GM23248 (cell line): ENCODE measurements around the gene ADAMTS15. TPM values are rescaled to one million over a fixed set of nuclear protein-coding genes. Genes with fewer than 3 reads are reported as not detected.
A peak's percentile ranks its signal among the peaks of the same experiment; 100 is the strongest.

Source experiments
- DNase-seq: peaks from one replicate; pipeline ENCODE4 v3.0.0-alpha.2; 2015
- H2AFZ ChIP-seq: fragments of 200-600 bp; sonication (generic); 2 replicates; pipeline ENCODE4 v1.6.1; 2016; ENCODE audit warnings: antibody characterized with exemption
- H3F3A ChIP-seq: fragments of 200-600 bp; sonication (generic); 2 replicates; pipeline ENCODE4 v1.6.1; 2016; ENCODE audit warnings: mild to moderate bottlenecking, antibody characterized with exemption, mixed run types; ENCODE audit not compliant: insufficient read depth
- H3K27ac ChIP-seq: fragments of 200-600 bp; sonication (generic); 2 replicates; pipeline ENCODE4 v1.5.1; 2016; ENCODE audit warnings: mild to moderate bottlenecking
- H3K27me3 ChIP-seq: fragments of 200-600 bp; sonication (generic); replicated peaks from 2 replicates; pipeline ENCODE4 v1.6.1; 2016; ENCODE audit warnings: mild to moderate bottlenecking; ENCODE audit not compliant: insufficient read depth
- H3K36me3 ChIP-seq: fragments of 200-600 bp; sonication (generic); 2 replicates; pipeline ENCODE4 v1.6.1; 2016; ENCODE audit warnings: low read depth, mild to moderate bottlenecking
- H3K4me1 ChIP-seq: fragments of 200-600 bp; sonication (generic); 2 replicates; pipeline ENCODE4 v1.6.1; 2016; ENCODE audit warnings: mild to moderate bottlenecking; ENCODE audit not compliant: insufficient read depth
- H3K4me2 ChIP-seq: fragments of 200-600 bp; sonication (generic); one replicate; pipeline ENCODE4 v1.6.1; 2016; ENCODE audit warnings: mild to moderate bottlenecking; ENCODE audit not compliant: unreplicated experiment
- H3K4me3 ChIP-seq: fragments of 200-600 bp; sonication (generic); 2 replicates; pipeline ENCODE4 v1.5.1; 2016; ENCODE audit warnings: mild to moderate bottlenecking
- H3K79me2 ChIP-seq: fragments of 200-600 bp; sonication (generic); 2 replicates; pipeline ENCODE4 v1.6.1; 2016; ENCODE audit warnings: mild to moderate bottlenecking; ENCODE audit not compliant: insufficient read depth
- H3K9ac ChIP-seq: fragments of 200-600 bp; sonication (generic); 2 replicates; pipeline ENCODE4 v1.6.1; 2016; ENCODE audit warnings: mild to moderate bottlenecking
- H3K9me2 ChIP-seq: fragments of 200-600 bp; sonication (generic); 2 replicates; pipeline ENCODE4 v1.6.1; 2016; ENCODE audit warnings: mixed run types, mild to moderate bottlenecking, moderate library complexity; ENCODE audit not compliant: insufficient read depth
- H3K9me3 ChIP-seq: fragments of 200-600 bp; sonication (generic); one replicate; pipeline ENCODE4 v1.6.1; 2017; ENCODE audit warnings: low read depth
- H4K20me1 ChIP-seq: fragments of 200-600 bp; sonication (generic); 2 replicates; pipeline ENCODE4 v1.6.0; 2016; ENCODE audit not compliant: insufficient read depth
- EZH2 ChIP-seq: fragments of 200-600 bp; sonication (generic); IDR thresholded peaks from 2 replicates; pipeline ENCODE4 v1.6.1; 2018; ENCODE audit warnings: antibody characterized with exemption, mild to moderate bottlenecking; ENCODE audit not compliant: insufficient read depth, poor library complexity, severe bottlenecking
- EZH2phosphoT487 ChIP-seq: fragments of 200-600 bp; sonication (generic); IDR thresholded peaks from 2 replicates; pipeline ENCODE4 v1.6.1; 2018; ENCODE audit warnings: antibody characterized with exemption, moderate library complexity, mild to moderate bottlenecking, low read depth; ENCODE audit not compliant: insufficient read depth
- WGBS, 2 experiments: methylation state at CpG; one replicate each; pipeline ENCODE4 v1.1.6; 2015 to 2017; ENCODE audit warnings: low lambda C conversion rate in 2 of 2, low coverage in 1 of 2; ENCODE audit errors: missing lambda C conversion rate in 2 of 2; 5-methylcytosine and 5-hydroxymethylcytosine counted together
- in situ Hi-C: fragments of 300-500 bp; cut with MboI; formaldehyde crosslinking; loops from 2 replicates; pipeline ENCODE4 v1.15.0; 2020
- polyA plus RNA-seq: library from polyadenylated mRNA; unstranded; fragments of >200 nt; fragmentation: Nextera tagmentation; extraction: Ambion mirVana; gene quantifications from 2 replicates; pipeline ENCODE4 v1.2.1, GENCODE V29; 2016
- total RNA-seq: library from RNA; depleted of rRNA; stranded (reverse); fragments of >200 nt; shearing (Covaris generic); gene quantifications from 2 replicates; pipeline ENCODE4 v1.2.3, GENCODE V29; 2014

ADAMTS15 gene
- total and polyA plus RNA-seq, 2 experiments from 2014 or later: 0.09 to 0.97 TPM

DNA sequence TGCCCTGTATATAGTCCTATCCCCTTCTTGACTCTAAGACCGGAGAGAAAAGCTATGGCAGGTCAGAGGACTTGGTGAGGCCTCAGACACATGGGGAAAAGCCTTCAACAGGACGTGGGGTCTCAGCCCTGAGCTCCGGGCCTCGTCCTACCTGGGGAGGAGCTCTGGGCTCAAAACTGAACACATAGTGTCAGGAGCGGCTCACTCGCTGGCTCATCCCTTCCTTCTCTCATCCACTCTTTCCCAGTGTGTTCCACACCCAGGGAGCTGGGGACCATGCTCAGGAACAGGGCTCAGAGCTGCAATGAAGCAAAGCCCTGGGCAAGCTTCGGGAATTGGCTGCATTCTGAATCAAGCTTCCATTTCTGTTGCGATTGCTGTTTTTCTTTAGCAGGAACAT is 14.5 kb downstream of the ADAMTS15 start:
- Histone ChIP-seq H3F3A (no peaks in the 10 kb centered on the region), H2AFZ (no peak overlapping the region), H3K9me3 (no peaks in the 10 kb centered on the region), H3K9me2 (no peaks in the 10 kb centered on the region), H4K20me1 (no peaks in the 10 kb centered on the region), H3K4me3 (no peak overlapping the region), H3K79me2 (no peaks in the 10 kb centered on the region), H3K4me1 (peaks cover 5% of the 10 kb centered on the region; the same call in 1 of the 2 replicates), H3K27ac (no peak overlapping the region), H3K4me2 (no peak overlapping the region), H3K9ac (no peak overlapping the region), H3K27me3 (no peaks in the 10 kb centered on the region), H3K36me3 (no peaks in the 10 kb centered on the region)
- 86 to 90% methylated on average over 8 of the region's 8 CpGs for WGBS, 2 experiments
- DNase-seq: no peak
- in situ Hi-C loops: no loop called here
- TF ChIP-seq EZH2 (no peak), EZH2phosphoT487 (no peak)

DNA sequence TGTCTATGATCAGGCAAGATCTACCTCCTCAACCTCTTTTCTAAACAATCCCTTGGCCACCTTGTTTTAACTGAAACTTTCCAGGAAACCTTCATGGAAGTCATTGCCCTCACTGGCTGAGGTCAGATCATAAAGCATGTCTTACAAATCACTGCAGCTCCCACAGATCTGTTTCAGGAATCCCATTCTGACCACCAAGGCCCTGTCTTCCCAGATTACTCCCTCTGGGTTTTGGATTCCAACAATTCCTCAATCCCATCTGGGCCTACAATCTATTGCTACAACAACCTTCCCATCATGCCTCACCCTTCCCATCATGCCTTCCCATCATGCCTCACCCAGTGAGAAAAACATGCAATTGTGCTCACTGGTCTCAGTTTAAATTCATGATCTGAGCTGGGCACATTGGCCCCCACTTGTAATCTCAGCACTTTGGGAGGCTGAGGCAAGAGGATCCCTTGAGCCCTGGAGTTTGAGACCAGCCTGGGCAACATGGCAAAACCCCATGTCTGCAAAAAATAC is 15.9 kb downstream of the ADAMTS15 start:
- Histone ChIP-seq H2AFZ (no peak overlapping the region), H4K20me1 (no peaks in the 10 kb centered on the region), H3K4me2 (no peak overlapping the region), H3K36me3 (no peaks in the 10 kb centered on the region), H3F3A (no peaks in the 10 kb centered on the region), H3K4me1 (no peaks in the 10 kb centered on the region), H3K9me2 (no peaks in the 10 kb centered on the region), H3K27ac (no peak overlapping the region), H3K27me3 (no peaks in the 10 kb centered on the region), H3K79me2 (no peaks in the 10 kb centered on the region), H3K9ac (no peak overlapping the region), H3K4me3 (no peak overlapping the region), H3K9me3 (no peaks in the 10 kb centered on the region)
- in situ Hi-C loops: no loop called here
- no peak for DNase-seq
- TF ChIP-seq EZH2phosphoT487: no peak
- no peak for TF ChIP-seq EZH2

DNA sequence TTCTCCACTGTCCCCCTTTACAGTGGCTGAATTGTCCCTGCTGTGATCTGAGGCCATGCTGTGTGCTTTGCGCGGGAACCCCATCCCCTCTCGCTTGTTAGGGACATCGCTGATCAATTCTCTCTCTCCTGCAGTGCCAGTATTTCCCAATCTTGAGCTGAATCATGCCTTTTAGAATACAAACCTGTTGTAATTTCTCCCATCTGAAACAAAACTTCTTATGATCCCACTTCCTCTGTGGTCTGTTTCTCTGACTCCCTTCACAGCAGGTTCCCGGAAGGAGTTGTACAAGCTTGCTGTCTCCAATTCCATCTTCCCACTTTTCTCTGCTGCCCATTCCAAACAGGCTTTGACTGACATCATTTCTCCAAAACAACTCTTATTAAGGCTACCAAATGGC is 16.8 kb downstream of the ADAMTS15 start:
- Histone ChIP-seq H3K4me2 (no peak overlapping the region), H3K4me1 (no peaks in the 10 kb centered on the region), H3K4me3 (no peak overlapping the region), H3K9ac (no peak overlapping the region), H4K20me1 (no peaks in the 10 kb centered on the region), H3K9me3 (no peaks in the 10 kb centered on the region), H3F3A (no peaks in the 10 kb centered on the region), H3K79me2 (no peaks in the 10 kb centered on the region), H3K27ac (no peak overlapping the region), H3K9me2 (no peaks in the 10 kb centered on the region), H2AFZ (no peak overlapping the region), H3K27me3 (no peaks in the 10 kb centered on the region), H3K36me3 (no peaks in the 10 kb centered on the region)
- in situ Hi-C loops: no loop called here
- WGBS, 2 experiments: 96% methylated on average over 5 of the region's 5 CpGs
- TF ChIP-seq EZH2 (no peak), EZH2phosphoT487 (no peak)
- DNase-seq: peak; percentile 44

DNA sequence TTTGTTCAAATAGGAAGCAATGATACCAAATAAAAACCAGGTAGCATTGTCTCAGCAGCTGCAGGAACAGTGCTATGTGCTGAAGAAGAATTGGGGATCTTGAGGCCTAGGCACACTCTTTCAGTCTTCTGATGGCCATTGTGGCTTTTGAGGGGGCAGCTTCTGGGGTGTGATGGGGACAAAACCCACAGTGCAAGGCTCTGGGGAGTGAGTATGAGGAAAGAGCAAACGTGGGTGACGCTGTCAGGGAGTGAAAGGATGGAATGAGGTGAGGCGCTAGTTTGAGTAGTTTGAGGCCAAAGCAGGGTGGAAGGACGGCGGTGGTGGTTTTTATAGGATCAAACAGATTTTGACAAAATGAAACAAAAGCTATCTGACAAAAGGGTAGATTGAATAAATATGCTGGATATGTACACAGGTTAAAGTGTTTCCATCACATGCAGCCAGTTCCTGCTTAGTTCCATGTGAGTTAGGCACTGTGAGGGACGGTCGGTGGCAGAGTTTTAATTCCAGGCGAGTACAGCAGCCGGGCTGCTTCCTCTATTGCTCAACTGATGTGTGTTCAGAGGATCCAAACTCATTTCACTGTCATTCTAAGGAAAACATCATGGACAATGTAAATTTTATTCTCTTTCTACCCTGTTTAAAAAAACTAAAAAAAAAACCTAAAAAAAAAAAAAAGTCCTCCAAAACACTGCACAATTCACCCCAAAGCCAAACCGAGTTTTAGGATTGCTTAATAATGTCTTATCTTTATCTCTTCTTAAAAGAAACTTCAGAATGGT is 18.9 kb downstream of the ADAMTS15 start:
- WGBS, 2 experiments: 94% methylated on average over 10 of the region's 10 CpGs
- H3K4me2 ChIP-seq: no peak overlapping the region
- no peaks in the 10 kb centered on the region for H3F3A ChIP-seq
- H3K27ac ChIP-seq: no peak overlapping the region
- no peaks in the 10 kb centered on the region for H3K9me3 ChIP-seq
- no peaks in the 10 kb centered on the region for H4K20me1 ChIP-seq
- no peaks in the 10 kb centered on the region for H3K27me3 ChIP-seq
- H3K36me3 ChIP-seq: no peaks in the 10 kb centered on the region
- H3K79me2 ChIP-seq: no peaks in the 10 kb centered on the region
- TF ChIP-seq EZH2phosphoT487: no peak
- TF ChIP-seq EZH2: no peak
- no peak overlapping the region for H3K4me3 ChIP-seq
- H3K9me2 ChIP-seq: no peaks in the 10 kb centered on the region
- H3K4me1 ChIP-seq: no peaks in the 10 kb centered on the region
- in situ Hi-C loops: no loop called here
- H3K9ac ChIP-seq: no peak overlapping the region
- no peak for DNase-seq
- no peak overlapping the region for H2AFZ ChIP-seq
